ENCODE measurements around the gene GAS2L1.

Gene GAS2L1

DNA sequence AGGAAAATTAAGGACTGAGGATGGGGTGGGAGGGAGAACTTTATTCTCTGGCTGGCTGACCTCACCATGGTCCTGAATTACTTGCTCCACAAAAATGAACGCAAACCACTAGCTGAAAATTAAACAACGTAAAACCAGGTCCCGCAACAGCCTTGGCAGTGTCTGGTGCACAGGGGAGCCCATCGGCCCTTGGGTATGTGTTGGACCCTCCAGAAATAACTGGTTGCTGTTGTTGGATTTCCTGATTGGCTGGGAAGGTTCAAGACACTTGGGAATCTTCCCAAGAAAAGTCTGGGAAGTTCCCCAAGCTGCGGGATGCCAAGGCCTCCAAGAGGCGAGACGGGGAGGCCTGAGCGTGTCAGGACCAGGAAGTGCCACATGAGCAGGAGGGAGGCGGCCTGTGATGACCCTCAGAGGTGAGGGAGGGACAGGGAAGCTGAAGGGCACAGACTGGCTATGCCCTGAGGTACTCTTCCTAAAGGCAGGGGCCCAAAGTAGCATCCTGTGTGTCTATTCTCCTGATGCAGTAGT, 19.4 kb downstream of the GAS2L1 start:
- H3K4me3 ChIP-seq (ENCODE audit: control insufficient read depth, low read depth, low read length): no peak overlapping the region
- no peak for DNase-seq (ENCODE audit: low read depth)
- TF ChIP-seq, protein P1, sequence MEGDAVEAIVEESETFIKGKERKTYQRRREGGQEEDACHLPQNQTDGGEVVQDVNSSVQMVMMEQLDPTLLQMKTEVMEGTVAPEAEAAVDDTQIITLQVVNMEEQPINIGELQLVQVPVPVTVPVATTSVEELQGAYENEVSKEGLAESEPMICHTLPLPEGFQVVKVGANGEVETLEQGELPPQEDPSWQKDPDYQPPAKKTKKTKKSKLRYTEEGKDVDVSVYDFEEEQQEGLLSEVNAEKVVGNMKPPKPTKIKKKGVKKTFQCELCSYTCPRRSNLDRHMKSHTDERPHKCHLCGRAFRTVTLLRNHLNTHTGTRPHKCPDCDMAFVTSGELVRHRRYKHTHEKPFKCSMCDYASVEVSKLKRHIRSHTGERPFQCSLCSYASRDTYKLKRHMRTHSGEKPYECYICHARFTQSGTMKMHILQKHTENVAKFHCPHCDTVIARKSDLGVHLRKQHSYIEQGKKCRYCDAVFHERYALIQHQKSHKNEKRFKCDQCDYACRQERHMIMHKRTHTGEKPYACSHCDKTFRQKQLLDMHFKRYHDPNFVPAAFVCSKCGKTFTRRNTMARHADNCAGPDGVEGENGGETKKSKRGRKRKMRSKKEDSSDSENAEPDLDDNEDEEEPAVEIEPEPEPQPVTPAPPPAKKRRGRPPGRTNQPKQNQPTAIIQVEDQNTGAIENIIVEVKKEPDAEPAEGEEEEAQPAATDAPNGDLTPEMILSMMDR (IDR thresholded peaks at IDR 0.05; ENCODE audit: control insufficient read depth, insufficient read depth, low read depth, low read length, missing control alignments): no peak

DNA sequence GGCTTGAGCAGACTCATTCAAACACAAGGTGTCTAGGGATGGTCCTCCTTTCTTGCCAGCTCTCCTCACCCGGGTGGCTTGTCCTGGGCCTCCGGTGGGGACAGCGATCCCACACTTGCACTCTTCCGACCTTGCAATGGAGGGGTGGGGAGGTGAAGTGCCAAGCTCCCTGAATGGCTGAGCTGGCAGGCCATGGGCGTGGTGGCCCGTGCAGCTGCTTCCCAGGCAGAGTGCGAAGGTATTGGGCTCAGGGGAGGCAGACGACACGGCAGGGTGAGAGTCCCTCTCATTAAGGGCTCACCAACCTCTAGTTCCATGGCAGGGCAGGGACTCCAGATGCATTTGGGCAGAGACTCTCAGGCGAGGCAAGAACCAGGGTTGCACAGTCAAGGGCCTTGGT, 20.0 kb downstream of the GAS2L1 start:
- TF ChIP-seq, protein P1 (IDR thresholded peaks at IDR 0.05; ENCODE audit: control insufficient read depth, insufficient read depth, low read depth, low read length, missing control alignments): no peak
- H3K4me3 ChIP-seq (ENCODE audit: control insufficient read depth, low read depth, low read length): no peak overlapping the region
- DNase-seq (ENCODE audit: low read depth): no peak

DNA sequence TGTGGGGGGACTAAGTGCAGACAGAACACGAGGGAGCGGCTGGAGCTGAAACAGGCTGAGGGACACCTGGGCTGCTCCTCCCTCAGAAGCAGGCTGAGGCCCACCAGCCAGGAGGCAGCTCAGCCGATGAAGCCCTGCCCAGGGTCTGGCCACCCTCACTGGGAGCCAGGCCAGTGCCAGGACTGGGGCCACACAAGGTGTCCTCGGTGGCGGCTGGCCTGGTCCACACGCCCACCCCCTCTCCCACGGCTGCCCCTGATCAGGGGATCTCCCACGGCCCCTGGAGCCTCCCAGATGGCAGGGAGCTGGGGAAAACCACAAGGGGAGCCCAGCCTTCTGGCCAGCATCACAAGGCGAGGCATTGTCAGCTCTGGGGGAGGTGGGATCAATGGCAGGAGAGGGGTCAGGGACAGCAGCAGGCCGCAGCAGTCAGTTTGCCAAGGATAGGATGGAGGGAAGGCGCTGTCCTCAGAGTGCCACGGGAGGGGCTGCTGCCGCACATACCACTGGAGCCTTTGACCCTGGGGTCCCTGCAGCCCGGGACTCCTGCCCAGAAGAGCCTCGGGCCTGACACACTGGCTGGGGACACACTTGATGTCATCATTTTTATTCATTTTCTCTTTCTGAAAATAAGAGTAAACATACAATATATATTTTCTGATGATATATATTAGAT, 20.8 kb downstream of the GAS2L1 start:
- no peak overlapping the region for H3K4me3 ChIP-seq (ENCODE audit: control insufficient read depth, low read depth, low read length)
- TF ChIP-seq, protein P1 (IDR thresholded peaks at IDR 0.05; ENCODE audit: control insufficient read depth, insufficient read depth, low read depth, low read length, missing control alignments): no peak
- DNase-seq (ENCODE audit: low read depth): no peak

DNA sequence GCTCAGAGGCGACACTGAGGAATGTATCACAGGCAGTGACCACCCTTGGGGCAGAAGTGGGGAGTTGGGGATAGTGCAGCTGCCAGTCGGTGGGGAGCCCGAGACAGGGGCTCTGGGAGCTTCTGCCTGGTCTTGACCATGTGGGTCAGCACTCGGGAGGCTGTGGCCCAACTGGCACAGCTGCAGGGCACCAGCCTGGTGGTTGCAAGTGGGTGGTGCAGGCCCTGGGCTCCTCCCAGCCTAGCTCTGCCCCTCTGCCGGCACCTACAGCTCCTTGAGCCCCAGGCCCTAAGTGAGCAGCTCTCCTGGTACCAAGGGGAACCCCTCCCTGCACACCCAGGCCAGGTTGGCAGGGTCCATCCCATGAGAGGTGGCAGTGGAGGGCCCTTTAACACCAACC, 21.6 kb downstream of the GAS2L1 start:
- TF ChIP-seq, protein P1 (IDR thresholded peaks at IDR 0.05; ENCODE audit: control insufficient read depth, insufficient read depth, low read depth, low read length, missing control alignments): no peak

DNA sequence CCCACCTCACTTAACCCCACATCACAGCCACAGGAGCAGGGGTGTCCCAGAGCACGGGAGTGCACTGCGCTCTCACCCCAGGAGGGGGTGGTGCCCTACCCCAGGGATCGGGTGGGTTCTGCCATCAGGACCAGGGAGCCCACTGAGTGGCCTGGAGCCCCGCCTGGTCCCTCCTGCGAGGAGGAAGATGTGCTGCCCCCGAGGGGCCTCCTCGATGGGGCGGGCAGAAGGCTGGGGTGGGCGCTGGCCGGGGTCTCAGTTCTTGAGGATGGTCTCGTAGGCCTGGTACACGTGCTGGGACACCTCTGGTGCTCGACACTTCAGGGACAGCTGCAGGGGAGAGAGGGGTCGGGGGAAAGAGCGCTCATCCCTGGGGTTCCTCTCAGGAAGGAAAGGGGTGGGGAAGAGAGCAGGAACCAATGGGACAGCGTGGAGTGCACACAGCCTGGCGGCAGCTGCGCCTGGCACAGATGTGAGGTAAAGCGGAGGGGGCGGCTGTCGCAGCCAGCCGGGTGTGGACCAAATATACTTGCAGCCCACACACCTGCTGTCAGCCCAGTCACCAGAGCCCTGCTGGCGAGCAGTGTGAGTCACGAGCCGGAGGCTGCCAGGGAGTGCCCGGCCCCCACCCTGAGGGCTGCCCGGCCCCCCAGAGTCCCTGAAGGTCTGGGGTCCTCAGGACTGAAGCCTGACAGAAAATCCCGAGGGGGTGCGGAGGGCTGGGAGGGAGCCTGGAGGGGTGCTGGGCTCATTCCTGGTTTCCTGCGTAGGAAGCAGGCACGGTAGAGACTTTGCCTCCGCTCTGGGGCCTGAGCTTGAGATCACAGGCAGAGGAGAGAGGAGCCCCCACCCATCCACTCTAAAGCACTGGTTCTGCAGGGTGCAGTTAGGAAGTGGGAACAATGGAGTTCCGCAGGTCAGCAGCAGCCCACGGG, 22.4 kb downstream of the GAS2L1 start:
- DNase-seq (ENCODE audit: low read depth): no peak
- TF ChIP-seq, protein P1 (IDR thresholded peaks at IDR 0.05; ENCODE audit: control insufficient read depth, insufficient read depth, low read depth, low read length, missing control alignments): no peak
- no peak overlapping the region for H3K4me3 ChIP-seq (ENCODE audit: control insufficient read depth, low read depth, low read length)

More for the DNA sequence above, 21.6 kb downstream of the GAS2L1 start:
- no peak for DNase-seq (ENCODE audit: low read depth)
- H3K4me3 ChIP-seq (ENCODE audit: control insufficient read depth, low read depth, low read length): no peak overlapping the region

DNA sequence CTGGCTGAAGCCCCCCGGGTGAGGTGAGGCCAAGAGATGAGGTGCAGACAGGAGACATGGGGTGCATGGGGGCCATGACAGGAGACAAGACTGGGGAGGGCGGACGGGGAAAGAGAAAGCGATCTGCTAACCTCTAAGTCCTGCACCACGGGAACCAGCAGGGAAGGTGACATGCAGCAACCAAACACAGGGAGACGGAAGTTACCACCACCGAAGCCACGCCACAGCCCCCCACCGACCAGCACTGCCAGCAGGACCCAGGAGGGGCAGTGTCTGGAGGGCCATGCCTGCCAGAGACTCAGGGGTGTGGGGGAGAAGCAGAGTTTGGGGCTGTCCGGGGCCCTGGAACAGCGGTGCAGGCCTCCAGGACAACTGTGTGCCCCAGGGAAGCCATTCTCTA, 23.1 kb downstream of the GAS2L1 start:
- TF ChIP-seq, protein P1 (IDR thresholded peaks at IDR 0.05; ENCODE audit: control insufficient read depth, insufficient read depth, low read depth, low read length, missing control alignments): no peak
- H3K4me3 ChIP-seq (ENCODE audit: control insufficient read depth, low read depth, low read length): no peak overlapping the region
- no peak for DNase-seq (ENCODE audit: low read depth)
